GM10266 (cell line): ENCODE results near the gene CREB3L2.

ENCODE experiments used
- DNase-seq: peaks from one replicate; pipeline ENCODE4 v3.0.0; 2012; ENCODE audit errors: extremely low spot score
- TF ChIP-seq, protein P1 (sequence below): IDR thresholded peaks from 2 replicates; pipeline ENCODE4 v1.5.1; 2012; ENCODE audit warnings: mild to moderate bottlenecking, low read depth; ENCODE audit not compliant: control insufficient read depth, insufficient read depth; ENCODE audit errors: missing control alignments

Gene CREB3L2

DNA sequence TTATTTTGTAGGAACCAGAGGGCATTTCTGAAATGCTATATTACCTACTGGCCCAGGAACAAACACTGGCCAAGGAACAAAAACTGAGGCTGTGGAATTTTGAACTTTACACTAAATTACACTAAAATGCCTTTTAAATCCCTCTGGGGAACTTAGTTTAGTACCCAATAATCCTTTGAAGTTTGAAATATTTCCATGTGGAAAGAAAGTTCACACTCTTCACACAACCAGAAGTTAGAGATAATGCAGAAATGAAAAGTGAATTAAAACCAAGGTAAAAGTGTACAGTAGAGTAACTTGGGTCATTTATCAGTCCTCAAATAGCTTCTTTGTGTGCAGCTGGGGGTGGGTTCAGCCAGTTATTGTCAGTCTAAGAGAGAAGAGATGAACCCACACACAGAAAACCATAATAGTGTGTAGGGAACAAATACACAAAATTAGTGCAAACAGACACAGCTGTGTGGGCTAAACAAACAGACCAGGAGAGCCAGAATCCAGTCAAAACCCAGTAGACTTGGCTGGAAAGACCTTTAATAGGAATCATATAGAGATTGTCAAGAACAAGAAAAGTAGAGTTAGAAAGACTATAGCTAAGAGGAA, 108.6 kb downstream of the CREB3L2 start:
- TF ChIP-seq, protein P1, sequence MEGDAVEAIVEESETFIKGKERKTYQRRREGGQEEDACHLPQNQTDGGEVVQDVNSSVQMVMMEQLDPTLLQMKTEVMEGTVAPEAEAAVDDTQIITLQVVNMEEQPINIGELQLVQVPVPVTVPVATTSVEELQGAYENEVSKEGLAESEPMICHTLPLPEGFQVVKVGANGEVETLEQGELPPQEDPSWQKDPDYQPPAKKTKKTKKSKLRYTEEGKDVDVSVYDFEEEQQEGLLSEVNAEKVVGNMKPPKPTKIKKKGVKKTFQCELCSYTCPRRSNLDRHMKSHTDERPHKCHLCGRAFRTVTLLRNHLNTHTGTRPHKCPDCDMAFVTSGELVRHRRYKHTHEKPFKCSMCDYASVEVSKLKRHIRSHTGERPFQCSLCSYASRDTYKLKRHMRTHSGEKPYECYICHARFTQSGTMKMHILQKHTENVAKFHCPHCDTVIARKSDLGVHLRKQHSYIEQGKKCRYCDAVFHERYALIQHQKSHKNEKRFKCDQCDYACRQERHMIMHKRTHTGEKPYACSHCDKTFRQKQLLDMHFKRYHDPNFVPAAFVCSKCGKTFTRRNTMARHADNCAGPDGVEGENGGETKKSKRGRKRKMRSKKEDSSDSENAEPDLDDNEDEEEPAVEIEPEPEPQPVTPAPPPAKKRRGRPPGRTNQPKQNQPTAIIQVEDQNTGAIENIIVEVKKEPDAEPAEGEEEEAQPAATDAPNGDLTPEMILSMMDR = no peak
- DNase-seq = no peak

DNA sequence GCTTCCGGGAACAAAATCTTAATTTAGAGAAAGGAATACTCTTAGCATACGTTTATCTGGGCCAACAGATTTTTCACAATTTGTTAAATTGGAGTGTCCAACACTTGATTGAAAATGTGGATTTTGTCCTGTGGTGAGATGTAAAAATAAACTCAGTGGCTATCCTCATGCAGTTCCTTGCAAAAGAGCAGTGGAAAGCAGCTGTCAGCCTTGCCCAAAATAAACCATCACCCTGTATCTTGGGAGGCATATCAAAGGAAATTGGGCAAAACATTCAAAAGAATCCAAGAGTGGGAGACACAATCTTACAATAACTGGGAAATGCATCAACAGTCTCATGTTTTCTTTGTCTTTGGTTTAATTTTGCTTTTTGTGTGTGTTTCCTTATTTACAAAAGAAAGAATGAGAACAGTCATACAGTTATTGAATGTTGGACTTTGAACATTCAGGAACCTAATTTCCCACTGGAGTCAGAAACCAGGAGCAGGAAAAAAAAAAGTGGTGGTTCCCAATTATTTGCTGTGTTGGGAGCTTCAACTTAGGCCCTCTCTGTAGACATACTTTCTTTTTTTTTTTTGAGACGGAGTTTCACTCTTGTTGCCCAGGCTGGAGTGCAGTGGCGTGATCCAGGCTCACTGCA, 110.8 kb downstream of the CREB3L2 start:
- no peak for DNase-seq
- TF ChIP-seq, protein P1 = no peak

DNA sequence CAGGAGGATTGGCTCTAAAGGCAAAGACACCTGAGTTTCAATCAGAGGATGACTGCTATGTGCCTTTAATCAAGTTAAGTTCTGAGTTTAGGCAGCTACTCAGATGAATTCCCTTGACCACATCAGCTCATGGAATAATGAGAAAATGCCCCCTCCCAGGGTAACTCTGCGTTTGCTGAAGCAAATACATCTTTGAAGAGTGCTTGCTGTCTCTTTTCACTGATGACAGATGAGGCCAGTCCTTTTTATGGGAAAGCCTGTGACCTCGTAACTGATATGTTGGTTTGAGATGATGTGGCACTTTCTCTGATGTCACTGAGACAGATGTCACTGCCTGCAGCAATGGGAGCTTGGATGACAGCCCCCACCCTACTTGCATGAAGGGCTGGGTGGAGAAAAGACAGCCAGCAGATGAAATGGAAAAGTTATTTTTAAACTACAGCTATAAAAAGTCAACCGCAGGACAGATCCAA, 111.4 kb downstream of the CREB3L2 start:
- DNase-seq = no peak
- TF ChIP-seq, protein P1 = no peak

DNA sequence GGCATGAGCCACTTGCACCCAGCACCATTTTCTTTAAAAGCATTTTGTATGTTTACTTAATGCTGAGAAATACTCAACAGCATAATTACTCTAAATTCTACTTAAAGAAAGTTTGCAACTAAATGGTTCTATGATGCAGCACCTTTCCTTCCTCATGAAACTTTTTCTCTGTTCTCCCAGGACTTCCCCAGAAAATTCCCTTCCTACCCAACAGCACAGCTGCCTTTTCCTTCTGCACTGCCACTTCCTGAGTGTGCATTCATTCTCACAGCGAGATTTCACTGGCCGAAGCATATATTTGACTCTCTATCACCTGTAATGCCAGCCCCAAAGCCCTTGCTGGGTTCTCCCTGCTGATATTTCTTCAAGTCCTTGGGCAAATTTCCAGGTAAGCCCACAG, 113.6 kb downstream of the CREB3L2 start:
- TF ChIP-seq, protein P1 = no peak
- DNase-seq = no peak

DNA sequence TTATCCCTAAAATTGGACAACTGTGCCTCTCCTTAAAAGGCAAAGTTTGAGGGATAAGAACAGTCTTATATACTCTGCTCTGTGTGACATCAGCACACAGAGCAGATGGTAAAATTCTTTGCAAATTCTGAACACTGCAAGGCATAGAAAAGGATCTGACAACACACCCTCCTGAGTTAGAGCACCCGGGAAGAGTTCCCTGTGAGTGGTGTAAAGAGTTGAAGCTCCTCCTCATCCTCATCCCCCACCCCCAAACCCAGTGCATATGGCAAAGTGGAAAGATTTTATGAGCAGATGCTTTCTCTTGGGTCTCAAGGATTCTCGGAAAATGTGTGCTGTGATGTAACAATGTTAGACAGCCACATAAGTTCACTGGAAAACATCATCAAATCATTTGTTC, 115.1 kb downstream of the CREB3L2 start:
- TF ChIP-seq, protein P1 = no peak
- DNase-seq = no peak

DNA sequence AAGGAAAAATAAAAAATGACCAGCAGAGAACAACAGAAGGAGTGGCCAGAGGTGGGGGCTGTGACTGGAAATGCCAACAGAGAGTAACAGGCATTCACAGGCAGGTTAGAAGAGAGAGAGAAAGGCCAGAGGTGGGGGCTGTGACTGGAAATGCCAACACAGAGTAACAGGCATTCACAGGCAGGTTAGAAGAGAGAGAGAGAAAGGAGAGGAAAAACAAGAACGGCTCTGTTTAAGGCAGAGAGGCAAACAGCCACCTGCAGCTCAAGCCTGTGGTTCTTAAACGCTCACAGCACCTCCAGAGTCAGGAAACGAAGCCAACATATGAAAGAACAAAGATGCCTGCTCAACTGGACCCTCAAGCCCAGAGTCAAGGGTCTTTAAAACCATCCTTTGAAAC, 115.6 kb downstream of the CREB3L2 start:
- DNase-seq = no peak
- TF ChIP-seq, protein P1 = no peak

DNA sequence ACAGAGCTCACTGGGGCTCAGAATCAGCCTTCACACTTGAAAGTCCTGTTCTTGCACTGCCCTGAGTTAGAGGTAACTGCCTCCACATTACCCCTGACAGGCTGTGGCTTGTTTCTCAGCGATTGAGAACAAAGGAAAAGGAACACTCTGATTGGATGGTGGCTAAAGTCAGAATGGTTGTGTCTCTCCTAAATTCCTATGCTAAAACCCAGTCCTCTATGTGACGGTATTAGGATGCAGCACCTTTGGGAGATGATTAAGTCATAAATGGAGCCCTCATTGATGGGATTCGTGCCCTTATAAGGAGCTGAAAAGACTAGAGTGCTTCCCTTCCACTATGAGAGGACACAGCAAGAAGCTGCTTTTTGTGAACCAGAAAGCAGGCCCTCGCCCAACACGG, 116.2 kb downstream of the CREB3L2 start:
- TF ChIP-seq, protein P1 = no peak
- DNase-seq = no peak
